HG03432 (cell line): ENCODE measurements around the gene RAP1B.

Source experiments
- ATAC-seq: cut with Tn5 transposase; IDR thresholded peaks from one replicate; pipeline ENCODE4 v1.9.1; 2021; ENCODE audit warnings: mild to moderate bottlenecking, moderate library complexity; ENCODE audit not compliant: unreplicated experiment

The RAP1B gene

DNA sequence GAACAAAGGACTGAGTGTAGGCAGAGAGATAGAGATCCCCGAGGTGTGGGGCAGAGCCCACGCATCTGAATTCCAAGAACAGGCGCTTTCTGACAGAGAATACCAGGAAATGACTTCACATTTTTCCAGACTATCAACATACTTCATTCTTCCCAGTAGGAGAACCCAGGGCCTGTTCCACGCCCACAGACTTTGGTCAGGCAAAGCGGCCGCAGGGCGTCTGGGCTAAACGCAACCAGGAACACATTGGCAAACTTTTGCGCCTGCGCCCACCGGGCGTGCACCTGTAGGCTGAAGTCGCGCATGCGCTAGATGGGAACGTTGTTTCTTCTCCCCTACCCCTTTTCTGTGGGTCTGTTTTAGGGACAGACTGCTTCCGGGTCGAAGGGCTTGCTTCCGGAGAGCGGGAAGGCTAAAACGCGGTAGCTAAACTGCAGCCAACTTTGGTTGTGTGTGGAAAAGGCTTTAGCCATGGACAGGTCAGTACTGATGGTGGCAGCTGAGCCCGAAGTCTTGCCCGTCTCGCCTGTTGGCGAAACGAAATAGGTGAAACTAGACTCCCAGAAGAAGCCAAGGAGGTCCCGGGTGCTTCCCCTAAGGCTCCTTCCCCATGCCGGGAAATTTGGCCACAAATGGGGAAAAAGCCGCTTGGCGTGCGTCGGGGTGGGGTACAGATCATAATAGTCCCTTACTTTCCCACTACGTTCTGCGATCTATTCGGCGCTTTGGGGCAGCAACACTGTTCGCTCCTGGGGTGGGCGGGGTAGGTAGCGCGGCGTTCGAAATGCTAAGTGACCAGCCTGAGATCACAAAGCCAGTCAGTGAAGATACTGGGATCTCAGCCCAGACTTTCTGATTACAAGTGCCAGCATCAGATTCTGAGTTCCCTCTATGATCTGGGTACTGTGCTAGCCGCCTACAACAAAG lies 76.2 kb downstream of the RAP1B start, which contains the start of gene NUP107:
TSS of gene NUP107 (plus strand) at position 384 of the 927 bp plus-strand sequence. CDS start at position 472, 88 bp downstream.
- peak; percentile 98 for ATAC-seq

DNA sequence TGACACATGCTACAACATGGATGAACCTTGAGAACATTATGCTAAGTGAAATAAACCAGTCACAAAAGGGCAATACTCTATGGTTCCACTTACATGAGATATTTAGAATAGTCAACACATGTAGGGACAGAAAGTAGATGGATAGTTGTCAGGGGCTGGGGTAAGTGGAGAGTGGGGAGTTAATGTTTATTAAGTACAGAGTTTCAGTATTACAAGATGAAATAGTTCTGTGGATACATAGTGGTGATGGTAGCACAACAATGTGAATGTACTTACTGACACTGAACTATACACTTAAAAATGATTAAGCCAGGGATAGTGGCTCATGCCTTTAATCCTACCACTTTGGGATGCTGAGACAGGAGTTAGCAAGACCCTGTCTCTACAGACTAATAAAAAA lies 84.8 kb downstream of the RAP1B start:
- no peak for ATAC-seq

DNA sequence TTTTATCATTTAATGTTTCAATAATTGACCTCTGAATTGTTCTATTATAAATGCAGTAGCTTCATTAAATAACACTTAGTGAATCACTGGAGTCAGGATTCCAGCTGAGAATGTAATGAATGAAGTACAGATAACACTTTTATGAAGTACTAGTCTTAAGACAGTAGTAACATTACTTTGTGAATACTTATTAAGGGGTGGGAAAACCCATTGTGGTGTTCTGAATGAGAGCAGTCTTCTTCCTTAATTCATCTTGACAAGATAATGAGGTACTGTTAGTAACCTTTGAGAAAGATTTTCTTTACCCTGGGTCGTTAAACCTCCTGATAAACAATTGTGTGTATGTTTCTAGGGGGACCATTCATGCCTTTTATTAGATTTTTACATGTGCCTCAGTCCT lies 88.8 kb downstream of the RAP1B start:
- no peak for ATAC-seq
